Measurements from ENCODE around the gene LIPT2.
"Not testable (repeated sequence)": the region's sequence is repeated elsewhere in the genome, so short reads cannot be mapped to it uniquely, and the experiment has no call there.

Gene LIPT2

GRCh38 chr11:74522776-74523175, 29.3 kb upstream of the LIPT2 start:
- H3K9me3 ChIP-seq (ENCODE audit: low read length) = no peaks in the 10 kb centered on the region
- no peak overlapping the region for H3K27ac ChIP-seq (ENCODE audit: low read depth, low read length)
- H3K36me3 ChIP-seq (ENCODE audit: insufficient read depth, low read length) = no peaks in the 10 kb centered on the region
- no peak overlapping the region for H3K4me3 ChIP-seq (ENCODE audit: low read depth in 1 of 2, low read length in 2 of 2)
- H3K9ac ChIP-seq (ENCODE audit: low read length) = no peak overlapping the region
- H3K27me3 ChIP-seq (ENCODE audit: control insufficient read depth in 1 of 2, insufficient read depth in 2 of 2, low read length in 2 of 2) = no peaks in the 10 kb centered on the region
- H3K4me1 ChIP-seq (ENCODE audit: insufficient read depth, low read length) = no peaks in the 10 kb centered on the region

GRCh38 chr11:74521666-74522252, 28.2 kb upstream of the LIPT2 start:
- Histone ChIP-seq H3K27ac (ENCODE audit: low read depth, low read length) (no peak overlapping the region), H3K36me3 (ENCODE audit: insufficient read depth, low read length) (no peaks in the 10 kb centered on the region)

GRCh38 chr11:74520927-74521665, 27.6 kb upstream of the LIPT2 start:
- H3K36me3 ChIP-seq (ENCODE audit: insufficient read depth, low read length) = no peaks in the 10 kb centered on the region

More at GRCh38 chr11:74521666-74522252, 28.2 kb upstream of the LIPT2 start:
- H3K9me3 ChIP-seq (ENCODE audit: low read length) = no peaks in the 10 kb centered on the region
- no peak overlapping the region for H3K4me3 ChIP-seq (ENCODE audit: low read depth in 1 of 2, low read length in 2 of 2)
- no peaks in the 10 kb centered on the region for H3K4me1 ChIP-seq (ENCODE audit: insufficient read depth, low read length)
- no peaks in the 10 kb centered on the region for H3K27me3 ChIP-seq (ENCODE audit: control insufficient read depth in 1 of 2, insufficient read depth in 2 of 2, low read length in 2 of 2)
- H3K9ac ChIP-seq (ENCODE audit: low read length) = no peak overlapping the region

GRCh38 chr11:74520316-74520715, 26.8 kb upstream of the LIPT2 start:
- Histone ChIP-seq H3K4me1 (ENCODE audit: insufficient read depth, low read length) (no peaks in the 10 kb centered on the region), H3K9me3 (ENCODE audit: low read length) (no peaks in the 10 kb centered on the region), H3K27ac (ENCODE audit: low read depth, low read length) (no peak overlapping the region)

More at GRCh38 chr11:74520927-74521665, 27.6 kb upstream of the LIPT2 start:
- Histone ChIP-seq H3K4me1 (ENCODE audit: insufficient read depth, low read length) (no peaks in the 10 kb centered on the region), H3K9me3 (ENCODE audit: low read length) (no peaks in the 10 kb centered on the region), H3K4me3 (ENCODE audit: low read depth in 1 of 2, low read length in 2 of 2) (no peak overlapping the region), H3K27me3 (ENCODE audit: control insufficient read depth in 1 of 2, insufficient read depth in 2 of 2, low read length in 2 of 2) (no peaks in the 10 kb centered on the region), H3K9ac (ENCODE audit: low read length) (no peak overlapping the region), H3K27ac (ENCODE audit: low read depth, low read length) (no peak overlapping the region)

DNA sequence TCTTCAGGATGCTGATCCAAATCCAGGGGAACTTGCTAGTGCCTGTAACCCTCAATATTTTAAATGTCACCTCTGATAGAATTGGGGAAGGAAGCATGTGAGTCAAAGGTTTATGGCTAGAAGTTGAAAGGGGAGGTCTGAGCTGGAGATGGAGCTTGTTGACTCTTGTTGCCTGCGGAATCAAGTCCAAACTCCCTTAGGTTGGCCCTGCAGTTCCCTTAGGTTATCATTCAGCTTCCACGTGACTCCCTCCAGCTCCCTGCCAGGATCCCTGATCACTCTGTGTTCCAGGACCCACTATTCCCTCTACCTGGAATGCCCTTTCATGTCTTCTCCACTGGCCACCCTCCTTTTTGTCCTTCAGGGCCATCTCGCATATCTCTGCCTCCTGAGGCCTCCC, 26.2 kb upstream of the LIPT2 start:
- Histone ChIP-seq H3K27me3 (ENCODE audit: control insufficient read depth in 1 of 2, insufficient read depth in 2 of 2, low read length in 2 of 2) (no peaks in the 10 kb centered on the region), H3K36me3 (ENCODE audit: insufficient read depth, low read length) (no peaks in the 10 kb centered on the region), H3K9me3 (ENCODE audit: low read length) (no peaks in the 10 kb centered on the region), H3K4me3 (ENCODE audit: low read depth in 1 of 2, low read length in 2 of 2) (no peak overlapping the region), H3K27ac (ENCODE audit: low read depth, low read length) (no peak overlapping the region), H3K4me1 (ENCODE audit: insufficient read depth, low read length) (no peaks in the 10 kb centered on the region), H3K9ac (ENCODE audit: low read length) (no peak overlapping the region)

More at GRCh38 chr11:74520316-74520715, 26.8 kb upstream of the LIPT2 start:
- no peak overlapping the region for H3K9ac ChIP-seq (ENCODE audit: low read length)
- no peaks in the 10 kb centered on the region for H3K36me3 ChIP-seq (ENCODE audit: insufficient read depth, low read length)
- no peaks in the 10 kb centered on the region for H3K27me3 ChIP-seq (ENCODE audit: control insufficient read depth in 1 of 2, insufficient read depth in 2 of 2, low read length in 2 of 2)
- no peak overlapping the region for H3K4me3 ChIP-seq (ENCODE audit: low read depth in 1 of 2, low read length in 2 of 2)

DNA sequence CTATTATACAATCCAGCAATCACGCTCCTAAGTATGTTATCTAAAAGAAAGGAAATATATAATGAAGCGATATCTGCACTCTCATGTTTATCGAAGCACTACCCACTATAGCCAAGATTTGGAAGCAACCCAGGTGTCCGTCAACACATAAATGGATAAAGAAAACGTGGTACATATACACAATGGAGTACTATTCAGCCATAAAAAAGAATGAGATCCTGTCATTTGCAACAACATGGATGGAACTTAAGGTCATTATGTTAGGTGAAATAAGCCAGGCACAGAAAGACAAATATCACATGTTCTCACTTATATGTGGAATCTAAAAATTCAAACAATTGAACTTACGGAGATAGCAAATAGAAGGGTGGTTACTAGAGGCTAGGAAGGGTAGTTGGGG, 24.1 kb upstream of the LIPT2 start:
- H3K9me3 ChIP-seq (ENCODE audit: low read length); H3K9ac ChIP-seq (ENCODE audit: low read length); H3K27me3 ChIP-seq (ENCODE audit: control insufficient read depth in 1 of 2, insufficient read depth in 2 of 2, low read length in 2 of 2); H3K4me1 ChIP-seq (ENCODE audit: insufficient read depth, low read length); H3K36me3 ChIP-seq (ENCODE audit: insufficient read depth, low read length); H3K4me3 ChIP-seq (ENCODE audit: low read depth in 1 of 2, low read length in 2 of 2); H3K27ac ChIP-seq (ENCODE audit: low read depth, low read length): not testable (repeated sequence)

DNA sequence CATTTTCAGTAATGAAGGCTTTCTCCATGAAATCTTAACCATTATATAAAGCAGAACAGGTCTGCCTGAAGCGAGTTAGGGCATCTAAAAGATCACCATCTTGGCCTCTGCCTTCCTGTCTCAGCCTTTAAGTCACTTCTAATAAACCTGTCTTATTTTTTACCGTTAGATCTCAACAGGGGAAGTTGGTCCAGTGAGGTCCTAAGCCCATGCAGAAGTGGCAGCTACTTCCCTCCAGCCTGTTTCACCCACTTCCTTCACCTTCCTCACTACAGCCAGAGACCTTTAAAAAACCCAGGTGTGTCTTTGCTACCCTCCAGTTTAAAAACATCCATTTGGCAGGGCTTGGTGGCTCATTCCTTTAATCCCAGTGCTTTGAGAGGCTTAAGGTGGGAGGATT, 14.1 kb upstream of the LIPT2 start:
- no peak overlapping the region for H3K27ac ChIP-seq (ENCODE audit: low read depth, low read length)

GRCh38 chr11:74506823-74507222, 13.3 kb upstream of the LIPT2 start:
- Histone ChIP-seq H3K27me3 (ENCODE audit: control insufficient read depth in 1 of 2, insufficient read depth in 2 of 2, low read length in 2 of 2) (no peaks in the 10 kb centered on the region), H3K9me3 (ENCODE audit: low read length) (no peaks in the 10 kb centered on the region), H3K4me3 (ENCODE audit: low read depth in 1 of 2, low read length in 2 of 2) (no peak overlapping the region), H3K4me1 (ENCODE audit: insufficient read depth, low read length) (no peaks in the 10 kb centered on the region), H3K9ac (ENCODE audit: low read length) (no peak overlapping the region), H3K36me3 (ENCODE audit: insufficient read depth, low read length) (no peaks in the 10 kb centered on the region), H3K27ac (ENCODE audit: low read depth, low read length) (no peak overlapping the region)

More for the DNA sequence above, 14.1 kb upstream of the LIPT2 start:
- Histone ChIP-seq H3K4me3 (ENCODE audit: low read depth in 1 of 2, low read length in 2 of 2) (no peak overlapping the region), H3K4me1 (ENCODE audit: insufficient read depth, low read length) (no peaks in the 10 kb centered on the region), H3K9ac (ENCODE audit: low read length) (no peak overlapping the region), H3K9me3 (ENCODE audit: low read length) (no peaks in the 10 kb centered on the region), H3K27me3 (ENCODE audit: control insufficient read depth in 1 of 2, insufficient read depth in 2 of 2, low read length in 2 of 2) (no peaks in the 10 kb centered on the region), H3K36me3 (ENCODE audit: insufficient read depth, low read length) (no peaks in the 10 kb centered on the region)

GRCh38 chr11:74505911-74506310, 12.4 kb upstream of the LIPT2 start:
- Histone ChIP-seq H3K27me3 (ENCODE audit: control insufficient read depth in 1 of 2, insufficient read depth in 2 of 2, low read length in 2 of 2) (no peaks in the 10 kb centered on the region), H3K27ac (ENCODE audit: low read depth, low read length) (no peak overlapping the region), H3K9ac (ENCODE audit: low read length) (no peak overlapping the region)

DNA sequence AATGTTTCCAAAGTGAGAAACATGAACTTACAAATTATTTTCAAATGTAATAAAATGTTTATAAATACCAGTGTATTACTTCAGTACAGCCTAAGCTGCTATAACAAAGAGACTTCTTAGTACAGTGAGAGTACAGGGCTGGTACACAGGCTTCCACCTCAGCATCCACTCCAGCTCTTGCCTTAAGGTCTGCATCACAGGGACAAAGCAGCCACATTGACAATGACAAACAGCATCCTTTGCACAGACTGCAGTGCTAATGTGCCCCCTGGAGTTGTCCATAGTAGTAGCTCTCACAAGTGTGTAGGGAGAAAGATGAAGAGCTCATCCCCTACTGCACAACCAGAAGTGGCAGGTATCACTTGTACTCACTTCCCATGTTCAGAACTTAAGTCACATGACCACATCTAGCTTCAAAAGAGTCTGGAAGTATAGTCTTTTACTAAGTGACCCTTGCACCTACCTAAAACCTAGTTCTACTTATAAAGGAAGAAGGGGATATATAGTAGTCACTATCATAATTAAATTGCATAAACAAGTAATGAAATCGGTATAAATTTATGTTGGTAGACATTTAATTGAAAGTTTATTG, 10.7 kb upstream of the LIPT2 start:
- Histone ChIP-seq H3K27me3 (ENCODE audit: control insufficient read depth in 1 of 2, insufficient read depth in 2 of 2, low read length in 2 of 2) (no peaks in the 10 kb centered on the region), H3K36me3 (ENCODE audit: insufficient read depth, low read length) (no peaks in the 10 kb centered on the region), H3K27ac (ENCODE audit: low read depth, low read length) (no peak overlapping the region), H3K9ac (ENCODE audit: low read length) (no peak overlapping the region), H3K4me1 (ENCODE audit: insufficient read depth, low read length) (no peaks in the 10 kb centered on the region), H3K4me3 (ENCODE audit: low read depth in 1 of 2, low read length in 2 of 2) (no peak overlapping the region), H3K9me3 (ENCODE audit: low read length) (no peaks in the 10 kb centered on the region)

More at GRCh38 chr11:74505911-74506310, 12.4 kb upstream of the LIPT2 start:
- no peaks in the 10 kb centered on the region for H3K36me3 ChIP-seq (ENCODE audit: insufficient read depth, low read length)
- H3K4me3 ChIP-seq (ENCODE audit: low read depth in 1 of 2, low read length in 2 of 2) = no peak overlapping the region
- H3K9me3 ChIP-seq (ENCODE audit: low read length) = no peaks in the 10 kb centered on the region
- H3K4me1 ChIP-seq (ENCODE audit: insufficient read depth, low read length) = no peaks in the 10 kb centered on the region

DNA sequence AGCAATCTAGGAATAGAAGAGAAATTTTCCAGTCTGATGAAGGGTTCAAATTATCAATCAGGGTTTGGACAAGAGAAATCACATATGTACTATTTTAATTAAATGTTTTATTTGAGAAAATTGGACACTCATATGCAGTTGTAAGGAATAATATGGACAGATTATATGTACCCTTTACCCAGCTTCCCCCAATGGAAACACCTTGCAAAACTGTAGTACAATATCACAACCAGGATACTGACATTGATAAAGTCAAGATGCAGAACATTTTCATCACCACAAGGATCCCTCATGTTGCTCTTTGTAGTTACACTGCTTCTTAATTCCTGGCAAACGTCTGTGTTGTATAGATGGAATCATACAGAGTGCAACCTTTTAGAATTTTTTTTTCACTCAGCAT, 1.4 kb upstream of the LIPT2 start:
- peaks cover 6% of the 10 kb centered on the region for H3K4me1 ChIP-seq (ENCODE audit: insufficient read depth, low read length)
- no peaks in the 10 kb centered on the region for H3K9me3 ChIP-seq (ENCODE audit: low read length)
- H3K4me3 ChIP-seq (ENCODE audit: low read depth in 1 of 2, low read length in 2 of 2) = no peak overlapping the region
- no peaks in the 10 kb centered on the region for H3K27me3 ChIP-seq (ENCODE audit: control insufficient read depth in 1 of 2, insufficient read depth in 2 of 2, low read length in 2 of 2)
- no peaks in the 10 kb centered on the region for H3K36me3 ChIP-seq (ENCODE audit: insufficient read depth, low read length)
- no peak overlapping the region for H3K27ac ChIP-seq (ENCODE audit: low read depth, low read length)
- H3K9ac ChIP-seq (ENCODE audit: low read length) = no peak overlapping the region
